Measurements from ENCODE around the gene LIMA1.
"Not testable (repeated sequence)": the region's sequence is repeated elsewhere in the genome, so short reads cannot be mapped to it uniquely, and the experiment has no call there.

Gene LIMA1

GRCh38 chr12:50313971-50314370 lies 30.7 kb upstream of the LIMA1 start:
- H3K27me3 ChIP-seq (ENCODE audit: control insufficient read depth, insufficient read depth, low read length); H3K36me3 ChIP-seq (ENCODE audit: control insufficient read depth, insufficient read depth, low read length); H3K9me3 ChIP-seq (ENCODE audit: control insufficient read depth, insufficient read depth, low read length); H3K4me3 ChIP-seq (ENCODE audit: low read depth, low read length); H3K27ac ChIP-seq (ENCODE audit: low read depth, low read length); H3K9ac ChIP-seq (ENCODE audit: low read depth, low read length): not testable (repeated sequence)
- peaks cover 11% of the 10 kb centered on the region for H3K4me1 ChIP-seq (ENCODE audit: control insufficient read depth, insufficient read depth, low read length)

GRCh38 chr12:50313256-50313931 lies 30.1 kb upstream of the LIMA1 start:
- Histone ChIP-seq H3K4me3 (ENCODE audit: low read depth, low read length) (no peak overlapping the region), H3K9me3 (ENCODE audit: control insufficient read depth, insufficient read depth, low read length) (no peaks in the 10 kb centered on the region), H3K27ac (ENCODE audit: low read depth, low read length) (no peak overlapping the region), H3K9ac (ENCODE audit: low read depth, low read length) (no peak overlapping the region), H3K36me3 (ENCODE audit: control insufficient read depth, insufficient read depth, low read length) (no peaks in the 10 kb centered on the region), H3K27me3 (ENCODE audit: control insufficient read depth, insufficient read depth, low read length) (no peaks in the 10 kb centered on the region), H3K4me1 (ENCODE audit: control insufficient read depth, insufficient read depth, low read length) (peaks cover 11% of the 10 kb centered on the region)

GRCh38 chr12:50311858-50312609 lies 28.7 kb upstream of the LIMA1 start:
- not testable (repeated sequence) for H3K9ac ChIP-seq (ENCODE audit: low read depth, low read length); H3K9me3 ChIP-seq (ENCODE audit: control insufficient read depth, insufficient read depth, low read length); H3K27me3 ChIP-seq (ENCODE audit: control insufficient read depth, insufficient read depth, low read length); H3K36me3 ChIP-seq (ENCODE audit: control insufficient read depth, insufficient read depth, low read length); H3K4me3 ChIP-seq (ENCODE audit: low read depth, low read length); H3K27ac ChIP-seq (ENCODE audit: low read depth, low read length)
- peaks cover 11% of the 10 kb centered on the region for H3K4me1 ChIP-seq (ENCODE audit: control insufficient read depth, insufficient read depth, low read length)

- H3K9me3 ChIP-seq (ENCODE audit: control insufficient read depth, insufficient read depth, low read length), result no peaks in the 10 kb centered on the region
- H3K4me1 ChIP-seq (ENCODE audit: control insufficient read depth, insufficient read depth, low read length), result peaks cover 11% of the 10 kb centered on the region
- no peak overlapping the region for H3K27ac ChIP-seq (ENCODE audit: low read depth, low read length)
- H3K4me3 ChIP-seq (ENCODE audit: low read depth, low read length), result no peak overlapping the region
- no peaks in the 10 kb centered on the region for H3K27me3 ChIP-seq (ENCODE audit: control insufficient read depth, insufficient read depth, low read length)
- H3K36me3 ChIP-seq (ENCODE audit: control insufficient read depth, insufficient read depth, low read length), result no peaks in the 10 kb centered on the region
- H3K9ac ChIP-seq (ENCODE audit: low read depth, low read length), result no peak overlapping the region
These were observed 26.6 kb upstream of the LIMA1 start for GRCh38 chr12:50309950-50310349.

GRCh38 chr12:50302686-50303085 lies 19.4 kb upstream of the LIMA1 start:
- H3K4me3 ChIP-seq (ENCODE audit: low read depth, low read length), result no peak overlapping the region
- peaks cover 7% of the 10 kb centered on the region for H3K4me1 ChIP-seq (ENCODE audit: control insufficient read depth, insufficient read depth, low read length)
- no peaks in the 10 kb centered on the region for H3K9me3 ChIP-seq (ENCODE audit: control insufficient read depth, insufficient read depth, low read length)
- H3K9ac ChIP-seq (ENCODE audit: low read depth, low read length), result no peak overlapping the region
- H3K27me3 ChIP-seq (ENCODE audit: control insufficient read depth, insufficient read depth, low read length), result no peaks in the 10 kb centered on the region
- no peaks in the 10 kb centered on the region for H3K36me3 ChIP-seq (ENCODE audit: control insufficient read depth, insufficient read depth, low read length)
- H3K27ac ChIP-seq (ENCODE audit: low read depth, low read length), result no peak overlapping the region

- Histone ChIP-seq H3K27ac (ENCODE audit: low read depth, low read length) (no peak overlapping the region), H3K4me3 (ENCODE audit: low read depth, low read length) (no peak overlapping the region), H3K4me1 (ENCODE audit: control insufficient read depth, insufficient read depth, low read length) (peaks cover 9% of the 10 kb centered on the region), H3K36me3 (ENCODE audit: control insufficient read depth, insufficient read depth, low read length) (no peaks in the 10 kb centered on the region), H3K27me3 (ENCODE audit: control insufficient read depth, insufficient read depth, low read length) (no peaks in the 10 kb centered on the region), H3K9ac (ENCODE audit: low read depth, low read length) (no peak overlapping the region), H3K9me3 (ENCODE audit: control insufficient read depth, insufficient read depth, low read length) (no peaks in the 10 kb centered on the region)
These were observed 14.7 kb upstream of the LIMA1 start for GRCh38 chr12:50297996-50298395.

GRCh38 chr12:50297027-50297426 lies 13.7 kb upstream of the LIMA1 start:
- Histone ChIP-seq H3K9me3 (ENCODE audit: control insufficient read depth, insufficient read depth, low read length) (no peaks in the 10 kb centered on the region), H3K9ac (ENCODE audit: low read depth, low read length) (no peak overlapping the region), H3K4me1 (ENCODE audit: control insufficient read depth, insufficient read depth, low read length) (peaks cover 9% of the 10 kb centered on the region), H3K27ac (ENCODE audit: low read depth, low read length) (no peak overlapping the region), H3K27me3 (ENCODE audit: control insufficient read depth, insufficient read depth, low read length) (no peaks in the 10 kb centered on the region), H3K36me3 (ENCODE audit: control insufficient read depth, insufficient read depth, low read length) (no peaks in the 10 kb centered on the region), H3K4me3 (ENCODE audit: low read depth, low read length) (no peak overlapping the region)

GRCh38 chr12:50296554-50296953 lies 13.2 kb upstream of the LIMA1 start:
- Histone ChIP-seq H3K27me3 (ENCODE audit: control insufficient read depth, insufficient read depth, low read length) (no peaks in the 10 kb centered on the region), H3K27ac (ENCODE audit: low read depth, low read length) (no peak overlapping the region), H3K9me3 (ENCODE audit: control insufficient read depth, insufficient read depth, low read length) (no peaks in the 10 kb centered on the region), H3K36me3 (ENCODE audit: control insufficient read depth, insufficient read depth, low read length) (no peaks in the 10 kb centered on the region), H3K4me3 (ENCODE audit: low read depth, low read length) (no peak overlapping the region), H3K9ac (ENCODE audit: low read depth, low read length) (no peak overlapping the region), H3K4me1 (ENCODE audit: control insufficient read depth, insufficient read depth, low read length) (peaks cover 9% of the 10 kb centered on the region)

GRCh38 chr12:50291377-50291776 lies 8.1 kb upstream of the LIMA1 start:
- Histone ChIP-seq H3K36me3 (ENCODE audit: control insufficient read depth, insufficient read depth, low read length) (no peaks in the 10 kb centered on the region), H3K27me3 (ENCODE audit: control insufficient read depth, insufficient read depth, low read length) (no peaks in the 10 kb centered on the region), H3K9ac (ENCODE audit: low read depth, low read length) (no peak overlapping the region), H3K27ac (ENCODE audit: low read depth, low read length) (no peak overlapping the region), H3K4me3 (ENCODE audit: low read depth, low read length) (no peak overlapping the region), H3K4me1 (ENCODE audit: control insufficient read depth, insufficient read depth, low read length) (no peaks in the 10 kb centered on the region), H3K9me3 (ENCODE audit: control insufficient read depth, insufficient read depth, low read length) (no peaks in the 10 kb centered on the region)

- H3K4me3 ChIP-seq (ENCODE audit: low read depth, low read length); H3K36me3 ChIP-seq (ENCODE audit: control insufficient read depth, insufficient read depth, low read length); H3K4me1 ChIP-seq (ENCODE audit: control insufficient read depth, insufficient read depth, low read length); H3K27me3 ChIP-seq (ENCODE audit: control insufficient read depth, insufficient read depth, low read length); H3K27ac ChIP-seq (ENCODE audit: low read depth, low read length); H3K9me3 ChIP-seq (ENCODE audit: control insufficient read depth, insufficient read depth, low read length); H3K9ac ChIP-seq (ENCODE audit: low read depth, low read length): not testable (repeated sequence)
These were observed 7.4 kb upstream of the LIMA1 start for GRCh38 chr12:50290692-50291091.

GRCh38 chr12:50287271-50287670 lies 4.0 kb upstream of the LIMA1 start:
- Histone ChIP-seq H3K4me1 (ENCODE audit: control insufficient read depth, insufficient read depth, low read length) (0 out of 2 replicates have a peak, but pooled peaks cover 9% of the 10 kb centered on the region), H3K4me3 (ENCODE audit: low read depth, low read length) (no peak overlapping the region), H3K9me3 (ENCODE audit: control insufficient read depth, insufficient read depth, low read length) (no peaks in the 10 kb centered on the region), H3K36me3 (ENCODE audit: control insufficient read depth, insufficient read depth, low read length) (no peaks in the 10 kb centered on the region), H3K27ac (ENCODE audit: low read depth, low read length) (no peak overlapping the region), H3K9ac (ENCODE audit: low read depth, low read length) (no peak overlapping the region), H3K27me3 (ENCODE audit: control insufficient read depth, insufficient read depth, low read length) (no peaks in the 10 kb centered on the region; the same call in 1 of the 2 replicates)

Measured in HUES48 (cell line).